ENCODE measurements around the gene MYO1B. TPM values are rescaled to one million over a fixed set of nuclear protein-coding genes. Genes with fewer than 3 reads are reported as not detected.

Gene MYO1B
- total RNA-seq, 2 donors from 2014 or later: 75.0 to 78.2 TPM

- intact Hi-C loops (cut with DNase I): no loop called here
- H3K36me3 ChIP-seq: no peaks in the 10 kb centered on the region
- no peak for DNase-seq
- H3K9ac ChIP-seq (ENCODE audit: low read depth in 2 of 2, low read length in 2 of 2): no peak overlapping the region
- H3K27me3 ChIP-seq: no peaks in the 10 kb centered on the region
- no peak for TF ChIP-seq CTCF (IDR thresholded peaks at IDR 0.05)
- H3K27ac ChIP-seq: peak overlapping the region; percentile 58
- H3K4me1 ChIP-seq: peaks cover 5% of the 10 kb centered on the region
- H3K9me3 ChIP-seq: no peaks in the 10 kb centered on the region
- H3K4me3 ChIP-seq: no peak overlapping the region
These were observed 67.5 kb downstream of the MYO1B start for GRCh38 chr2:191312662-191313061.

- intact Hi-C loops (cut with DNase I): no loop called here
- Histone ChIP-seq H3K27me3 (no peaks in the 10 kb centered on the region), H3K36me3 (no peaks in the 10 kb centered on the region), H3K4me3 (no peak overlapping the region), H3K9ac (ENCODE audit: low read depth in 2 of 2, low read length in 2 of 2) (no peak overlapping the region), H3K9me3 (no peaks in the 10 kb centered on the region), H3K4me1 (peaks cover 10% of the 10 kb centered on the region), H3K27ac (no peak overlapping the region)
- DNase-seq: no peak
- no peak for TF ChIP-seq CTCF (IDR thresholded peaks at IDR 0.05)
These were observed 69.6 kb downstream of the MYO1B start for GRCh38 chr2:191314697-191315364.

GRCh38 chr2:191315365-191315752 lies 70.2 kb downstream of the MYO1B start:
- intact Hi-C loops (cut with DNase I): no loop called here
- no peak for DNase-seq
- H3K4me1 ChIP-seq: peaks cover 10% of the 10 kb centered on the region

GRCh38 chr2:191316246-191316994 lies 71.2 kb downstream of the MYO1B start:
- intact Hi-C loops (cut with DNase I): no loop called here
- Histone ChIP-seq H3K27ac (no peak overlapping the region), H3K4me1 (peaks cover 10% of the 10 kb centered on the region), H3K9ac (ENCODE audit: low read depth in 2 of 2, low read length in 2 of 2) (no peak overlapping the region), H3K36me3 (no peaks in the 10 kb centered on the region), H3K9me3 (no peaks in the 10 kb centered on the region), H3K4me3 (no peak overlapping the region), H3K27me3 (no peaks in the 10 kb centered on the region)
- TF ChIP-seq CTCF (IDR thresholded peaks at IDR 0.05): no peak
- DNase-seq: no peak

More at GRCh38 chr2:191315365-191315752, 70.2 kb downstream of the MYO1B start:
- TF ChIP-seq CTCF (IDR thresholded peaks at IDR 0.05): no peak
- H3K27ac ChIP-seq: no peak overlapping the region
- no peak overlapping the region for H3K9ac ChIP-seq (ENCODE audit: low read depth in 2 of 2, low read length in 2 of 2)
- no peaks in the 10 kb centered on the region for H3K36me3 ChIP-seq
- no peaks in the 10 kb centered on the region for H3K9me3 ChIP-seq
- no peak overlapping the region for H3K4me3 ChIP-seq
- no peaks in the 10 kb centered on the region for H3K27me3 ChIP-seq

- no peaks in the 10 kb centered on the region for H3K27me3 ChIP-seq
- TF ChIP-seq CTCF (IDR thresholded peaks at IDR 0.05): no peak
- no peaks in the 10 kb centered on the region for H3K9me3 ChIP-seq
- peak; percentile 70 for DNase-seq
- peak overlapping the region; percentile 83 for H3K27ac ChIP-seq
- H3K4me3 ChIP-seq: no peak overlapping the region
- H3K4me1 ChIP-seq: peaks cover 14% of the 10 kb centered on the region
- no peaks in the 10 kb centered on the region for H3K36me3 ChIP-seq
- intact Hi-C loops (cut with DNase I): no loop called here
- H3K9ac ChIP-seq (ENCODE audit: low read depth in 2 of 2, low read length in 2 of 2): peak overlapping the region in 1 of 2 donors; percentile 66
These were observed 73.0 kb downstream of the MYO1B start for GRCh38 chr2:191318037-191318728.
